HEK293 (cell line): ENCODE results near the gene SULT1A2.
"Not testable (repeated sequence)": the region's sequence is repeated elsewhere in the genome, so short reads cannot be mapped to it uniquely, and the experiment has no call there.

Experiments
- CTCF ChIA-PET: fragments of 350-600 bp; formaldehyde crosslinking; extraction: SDS; loops from one replicate; lab custom pipeline; 2021; ENCODE audit warnings: antibody characterized with exemption; lab: Yijun Ruan, JAX
- POLR2A ChIA-PET: fragments of 300-600 bp; formaldehyde crosslinking; extraction: SDS; loops from one replicate; lab custom pipeline; 2020; ENCODE audit warnings: antibody characterized with exemption, inconsistent platforms; lab: Yijun Ruan, JAX
- H3K27ac ChIP-seq: fragments of 200-500 bp; sonication (Bioruptor generic); 2 replicates; pipeline ENCODE4 v1.5.1; 2014; ENCODE audit warnings: low read depth, low read length, control low read depth, inconsistent platforms; ENCODE audit errors: extremely low read depth
- H3K36me3 ChIP-seq, 2 experiments: fragments of 200-500 bp in 1 of 2; sonication (Bioruptor generic) in 1 of 2; 1 replicate in 1 of 2; 2 replicates in 1 of 2; pipeline ENCODE4 v1.5.1; 2014 to 2017; ENCODE audit warnings: inconsistent platforms in 2 of 2, low read length in 2 of 2; ENCODE audit not compliant: control insufficient read depth in 2 of 2, insufficient read depth in 1 of 2
- H3K4me1 ChIP-seq: fragments of 200-500 bp; sonication (Bioruptor generic); 2 replicates; pipeline ENCODE4 v1.5.1; 2014; ENCODE audit warnings: mild to moderate bottlenecking, low read length, inconsistent platforms; ENCODE audit not compliant: control insufficient read depth, insufficient read depth
- H3K4me3 ChIP-seq: 2 replicates; pipeline ENCODE4 v1.5.1; 2011; ENCODE audit warnings: low read depth, mild to moderate bottlenecking, control low read depth, low read length, moderate library complexity
- H3K9me3 ChIP-seq: fragments of 200-500 bp; sonication (Bioruptor generic); 2 replicates; pipeline ENCODE4 v1.5.1; 2014; ENCODE audit warnings: low read depth, low read length, inconsistent platforms; ENCODE audit not compliant: control insufficient read depth, insufficient read depth
- HIC1 ChIP-seq: fragments of 450-650 bp; formaldehyde crosslinking; IDR thresholded peaks from 2 replicates; pipeline ENCODE4 v1.5.1; 2016; ENCODE audit warnings: missing biosample characterization, missing genetic modification characterization
- KLF8 ChIP-seq: fragments of 450-650 bp; formaldehyde crosslinking; IDR thresholded peaks from 2 replicates; pipeline ENCODE4 v1.5.1; 2016; ENCODE audit warnings: missing biosample characterization, missing genetic modification characterization
- PRDM1 ChIP-seq: fragments of 450-650 bp; formaldehyde crosslinking; IDR thresholded peaks from 2 replicates; pipeline ENCODE4; 2016; ENCODE audit warnings: missing biosample characterization, missing genetic modification characterization
- SP2 ChIP-seq: fragments of 450-650 bp; formaldehyde crosslinking; IDR thresholded peaks from 2 replicates; pipeline ENCODE4 v1.5.1; 2016; ENCODE audit warnings: missing biosample characterization, missing genetic modification characterization
- YY1 ChIP-seq: fragments of 450-650 bp; formaldehyde crosslinking; IDR thresholded peaks from 2 replicates; pipeline ENCODE4 v1.5.1; 2018; ENCODE audit warnings: missing biosample characterization, missing genetic modification characterization
- ZBTB26 ChIP-seq: fragments of 450-650 bp; formaldehyde crosslinking; optimal IDR thresholded peaks from 2 replicates; pipeline ENCODE3; 2016; ENCODE audit warnings: missing biosample characterization, mild to moderate bottlenecking, missing genetic modification characterization
- ZIC2 ChIP-seq: fragments of 450-650 bp; formaldehyde crosslinking; IDR thresholded peaks from 2 replicates; pipeline ENCODE4 v1.5.1; 2016; ENCODE audit warnings: missing biosample characterization, missing genetic modification characterization
- ZNF140 ChIP-seq: fragments of 450-650 bp; formaldehyde crosslinking; IDR thresholded peaks from 2 replicates; pipeline ENCODE4 v1.5.1; 2016; ENCODE audit warnings: missing biosample characterization, missing genetic modification characterization
- ZNF146 ChIP-seq: fragments of 450-650 bp; formaldehyde crosslinking; IDR thresholded peaks from 2 replicates; pipeline ENCODE4 v1.5.1; 2016; ENCODE audit warnings: missing biosample characterization, missing genetic modification characterization
- ZNF280C ChIP-seq: fragments of 450-650 bp; formaldehyde crosslinking; IDR thresholded peaks from 2 replicates; pipeline ENCODE4 v1.5.1; 2016; ENCODE audit warnings: missing biosample characterization, missing genetic modification characterization
- ZNF341 ChIP-seq: fragments of 450-650 bp; formaldehyde crosslinking; IDR thresholded peaks from 2 replicates; pipeline ENCODE4; 2016; ENCODE audit warnings: low read depth, missing biosample characterization, missing genetic modification characterization
- ZNF561 ChIP-seq: fragments of 450-650 bp; IDR thresholded peaks from 2 replicates; pipeline ENCODE4 v1.5.1; 2018; ENCODE audit warnings: missing biosample characterization, missing genetic modification characterization, borderline replicate concordance
- ZNF664 ChIP-seq: fragments of 450-650 bp; formaldehyde crosslinking; IDR thresholded peaks from 2 replicates; pipeline ENCODE4 v1.5.1; 2016; ENCODE audit warnings: missing biosample characterization, missing genetic modification characterization

Gene SULT1A2

GRCh38 chr16:28597692-28598261 lies 927 bp upstream of the SULT1A2 start:
- ChIA-PET CTCF (interaction anchor here (0.6 kb wide), 1 partner anchor 326 kb away, joined by 3 read pairs; no protein-coding TSS in a partner anchor), POLR2A (no interaction called here)
- TF ChIP-seq ZIC2 (tag by site-specific recombination) (peak; percentile 41; the same call in 1 of the 2 replicates), ZNF561 (tag by site-specific recombination) (no peak)
- Histone ChIP-seq H3K4me3 (no peak overlapping the region), H3K36me3 (no peaks in the 10 kb centered on the region), H3K9me3 (no peaks in the 10 kb centered on the region), H3K4me1 (no peaks in the 10 kb centered on the region), H3K27ac (no peak overlapping the region)

- Histone ChIP-seq H3K4me1 (no peaks in the 10 kb centered on the region), H3K9me3 (no peaks in the 10 kb centered on the region), H3K36me3 (peaks cover 0 to 5% of the 10 kb centered on the region in 2 experiments; a peak in 1 of 3 replicates), H3K27ac (no peak overlapping the region), H3K4me3 (no peak overlapping the region)
- no peak for TF ChIP-seq ZBTB26 (tag by site-specific recombination)
- no peak for TF ChIP-seq KLF8 (tag by site-specific recombination)
- no peak for TF ChIP-seq SP2 (tag by site-specific recombination)
- TF ChIP-seq ZNF280C (tag by site-specific recombination) = no peak
- no peak for TF ChIP-seq YY1
- no peak for TF ChIP-seq ZNF664 (tag by site-specific recombination)
- TF ChIP-seq PRDM1 = no peak
- TF ChIP-seq ZNF341 (tag by site-specific recombination) = no peak
- ChIA-PET CTCF (no interaction called here), POLR2A (no interaction called here)
Observed at GRCh38 chr16:28596115-28596630, 677 bp downstream of the SULT1A2 start.

GRCh38 chr16:28595451-28595850 lies 1.4 kb downstream of the SULT1A2 start:
- CTCF ChIA-PET, POLR2A ChIA-PET, H3K9me3 ChIP-seq, H3K4me1 ChIP-seq, H3K27ac ChIP-seq, H3K4me3 ChIP-seq: not testable (repeated sequence)
- peaks cover 0 to 12% of the 10 kb centered on the region in 2 experiments; a peak in 1 of 3 replicates for H3K36me3 ChIP-seq

GRCh38 chr16:28592979-28593553 lies 3.8 kb downstream of the SULT1A2 start:
- Histone ChIP-seq H3K4me3 (no peak overlapping the region), H3K27ac (no peak overlapping the region), H3K4me1 (no peaks in the 10 kb centered on the region), H3K9me3 (no peaks in the 10 kb centered on the region), H3K36me3 (peaks cover 0 to 27% of the 10 kb centered on the region in 2 experiments; a peak in 1 of 3 replicates)
- ChIA-PET CTCF (interaction anchor here (0.7 to 1.2 kb wide), 2 partner anchors 23 to 44 kb away, joined by 3 to 4 read pairs; no protein-coding TSS in a partner anchor), POLR2A (interaction anchor here (0.6 kb wide), 1 partner anchor 303 kb away, joined by 5 read pairs; no protein-coding TSS in a partner anchor)
- TF ChIP-seq ZNF146 (tag by site-specific recombination) (no peak), HIC1 (tag by site-specific recombination) (no peak), ZNF140 (tag by site-specific recombination) (no peak)
